GM19193 (cell line): ENCODE data around the gene HNRNPA0.

Source experiments
- POLR2A ChIP-seq: IDR thresholded peaks from 4 replicates; pipeline ENCODE4 v1.6.1; 2011; ENCODE audit not compliant: insufficient read depth, insufficient read length; ENCODE audit errors: extremely low read depth

Gene HNRNPA0

DNA sequence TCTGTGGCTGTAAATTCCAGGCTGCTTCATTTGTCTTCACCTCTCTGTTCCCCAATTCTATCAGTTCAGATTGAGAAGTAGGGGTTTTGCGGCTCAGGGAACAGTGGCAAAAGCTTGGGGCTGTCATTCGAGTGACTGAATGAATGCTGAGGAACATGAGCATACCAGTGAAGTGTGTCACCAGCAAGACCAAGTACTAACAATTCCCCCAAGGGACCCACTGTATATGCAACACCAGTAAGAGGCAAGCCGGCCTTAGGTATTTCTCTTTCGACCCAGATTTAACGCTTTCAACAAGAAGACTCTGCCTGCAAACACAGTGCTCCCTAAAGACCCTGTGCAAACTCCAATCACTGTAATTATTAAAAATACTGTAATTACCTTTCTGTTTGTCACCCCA lies 44.1 kb downstream of the HNRNPA0 start:
- TF ChIP-seq POLR2A: no peak

DNA sequence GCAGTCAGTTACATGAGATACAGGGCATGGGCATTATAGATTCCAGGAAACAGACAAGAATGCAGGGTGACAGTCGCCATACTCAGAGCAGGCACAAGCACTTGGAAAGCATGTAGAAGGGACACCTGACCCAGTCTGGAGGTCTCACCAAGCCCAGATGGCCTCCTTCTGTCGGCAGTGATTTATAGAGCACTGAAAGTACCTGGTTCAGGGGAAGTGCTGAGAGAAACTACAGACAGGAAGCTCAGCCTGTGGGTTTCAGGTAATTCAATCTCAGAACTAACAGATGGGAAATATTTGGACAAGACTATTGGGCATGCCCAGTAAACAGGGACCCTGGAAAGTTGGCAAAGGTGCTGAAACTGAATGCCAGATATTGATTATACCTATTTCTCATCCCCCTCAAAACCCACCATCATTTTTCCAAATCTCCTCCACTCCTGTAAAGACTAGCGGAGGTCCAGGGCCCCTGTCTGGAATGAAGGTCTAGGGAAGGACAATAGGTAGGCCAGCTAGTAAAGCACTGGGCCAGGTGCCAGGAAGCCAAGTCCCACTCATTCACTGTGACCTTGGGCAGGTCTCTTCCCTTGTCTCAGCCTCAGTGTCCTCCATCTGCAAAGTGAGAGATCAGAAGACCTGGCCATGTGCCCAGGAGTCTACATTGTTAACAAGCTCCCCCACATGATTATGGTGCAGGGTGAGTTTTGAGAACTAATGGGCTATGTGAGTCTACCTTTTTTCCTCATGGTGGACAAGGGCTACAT lies 45.2 kb downstream of the HNRNPA0 start:
- TF ChIP-seq POLR2A: no peak

DNA sequence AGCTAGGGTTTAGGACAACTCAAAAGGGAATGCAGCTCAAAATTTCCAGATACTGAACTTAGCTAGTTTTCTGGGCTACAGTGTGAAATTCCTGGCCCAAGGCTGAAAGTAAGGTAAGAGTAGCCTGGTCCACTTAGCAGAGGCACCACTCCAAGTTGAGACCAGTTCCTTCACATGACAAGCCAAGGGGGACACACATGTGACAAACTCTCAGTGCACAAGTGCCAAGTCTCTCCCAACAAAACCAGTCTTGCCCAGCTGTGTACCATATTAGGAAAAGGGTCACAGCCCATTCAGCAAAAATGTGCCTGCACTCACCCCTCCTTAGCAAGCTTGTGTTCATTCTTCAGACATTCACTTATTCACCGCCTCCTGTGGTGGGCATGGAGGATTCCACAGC lies 46.1 kb downstream of the HNRNPA0 start:
- TF ChIP-seq POLR2A: no peak

DNA sequence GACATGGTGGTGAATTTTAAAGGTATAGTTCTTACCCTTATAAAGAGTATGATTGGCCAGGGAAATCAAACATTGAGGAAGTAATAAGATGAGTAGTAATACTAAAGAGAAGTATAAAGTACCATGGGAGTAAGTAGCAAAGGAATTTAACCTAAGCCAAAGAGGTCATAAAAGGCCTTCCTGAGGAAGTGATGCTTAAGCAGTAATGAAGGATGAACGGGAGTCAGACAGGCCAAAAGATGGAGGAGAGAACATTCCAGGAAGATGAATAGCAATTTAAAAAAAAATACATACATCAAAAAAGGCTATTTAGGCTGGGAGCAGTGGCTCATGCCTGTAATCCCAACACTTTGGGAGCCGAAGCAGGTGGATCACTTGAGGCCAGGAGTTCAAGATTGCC lies 47.3 kb downstream of the HNRNPA0 start:
- TF ChIP-seq POLR2A: no peak

DNA sequence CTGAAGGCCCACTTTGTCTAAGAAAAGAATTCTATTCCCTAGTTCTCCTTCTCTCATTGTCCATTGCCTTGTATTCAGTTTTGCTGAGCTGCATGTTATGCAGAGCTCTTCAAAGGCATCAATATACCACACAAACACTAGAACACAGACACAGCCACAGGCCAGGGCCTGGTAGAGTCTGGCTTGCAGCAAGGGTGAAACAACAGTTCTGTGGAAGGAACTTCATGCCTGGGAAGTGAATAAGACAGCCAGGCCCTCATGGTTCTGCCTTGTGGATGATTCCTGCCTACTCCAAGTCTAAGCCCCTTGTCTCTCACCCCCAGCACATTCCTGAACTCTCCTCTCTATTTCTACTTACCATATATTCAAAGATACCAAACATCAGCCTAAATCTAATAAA lies 49.1 kb downstream of the HNRNPA0 start:
- TF ChIP-seq POLR2A: no peak

DNA sequence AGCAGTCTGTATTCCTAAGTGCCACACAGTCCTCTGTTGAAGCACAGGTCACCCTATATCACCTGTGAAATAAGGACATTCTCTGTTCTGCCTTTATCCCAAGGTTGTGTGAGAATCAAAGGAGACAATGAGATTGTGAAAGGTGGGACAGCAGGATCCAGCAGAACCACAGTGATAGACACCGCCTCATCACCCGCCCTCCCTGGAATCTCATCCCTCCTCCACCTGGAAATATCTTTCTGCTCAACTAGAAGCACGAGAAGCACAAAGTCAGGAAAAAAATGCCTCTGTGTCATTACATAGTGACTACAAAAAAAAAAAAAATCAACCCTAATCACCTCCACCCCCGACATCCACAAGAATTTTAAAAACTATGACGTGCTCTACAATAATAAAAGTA lies 50.6 kb downstream of the HNRNPA0 start:
- TF ChIP-seq POLR2A: no peak

DNA sequence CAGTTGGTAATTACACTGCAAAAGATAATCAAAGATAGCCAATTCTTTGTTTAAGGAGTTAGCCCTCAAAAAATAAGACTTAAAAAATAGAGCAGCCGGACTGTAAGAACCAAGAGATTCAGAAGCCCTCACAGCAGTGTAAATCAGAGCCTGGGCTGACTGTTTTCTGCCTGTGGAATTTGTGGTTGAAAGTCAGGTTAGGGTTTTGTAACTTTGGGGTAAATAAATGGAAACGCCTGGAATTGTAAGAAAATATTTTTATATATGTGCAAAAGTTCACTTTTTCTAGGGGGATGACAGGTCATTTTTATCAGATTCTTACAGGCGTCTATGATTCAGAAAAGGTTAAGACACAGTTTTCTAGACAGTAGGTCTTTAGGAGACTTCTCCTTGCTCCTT lies 53.9 kb downstream of the HNRNPA0 start:
- no peak for TF ChIP-seq POLR2A

DNA sequence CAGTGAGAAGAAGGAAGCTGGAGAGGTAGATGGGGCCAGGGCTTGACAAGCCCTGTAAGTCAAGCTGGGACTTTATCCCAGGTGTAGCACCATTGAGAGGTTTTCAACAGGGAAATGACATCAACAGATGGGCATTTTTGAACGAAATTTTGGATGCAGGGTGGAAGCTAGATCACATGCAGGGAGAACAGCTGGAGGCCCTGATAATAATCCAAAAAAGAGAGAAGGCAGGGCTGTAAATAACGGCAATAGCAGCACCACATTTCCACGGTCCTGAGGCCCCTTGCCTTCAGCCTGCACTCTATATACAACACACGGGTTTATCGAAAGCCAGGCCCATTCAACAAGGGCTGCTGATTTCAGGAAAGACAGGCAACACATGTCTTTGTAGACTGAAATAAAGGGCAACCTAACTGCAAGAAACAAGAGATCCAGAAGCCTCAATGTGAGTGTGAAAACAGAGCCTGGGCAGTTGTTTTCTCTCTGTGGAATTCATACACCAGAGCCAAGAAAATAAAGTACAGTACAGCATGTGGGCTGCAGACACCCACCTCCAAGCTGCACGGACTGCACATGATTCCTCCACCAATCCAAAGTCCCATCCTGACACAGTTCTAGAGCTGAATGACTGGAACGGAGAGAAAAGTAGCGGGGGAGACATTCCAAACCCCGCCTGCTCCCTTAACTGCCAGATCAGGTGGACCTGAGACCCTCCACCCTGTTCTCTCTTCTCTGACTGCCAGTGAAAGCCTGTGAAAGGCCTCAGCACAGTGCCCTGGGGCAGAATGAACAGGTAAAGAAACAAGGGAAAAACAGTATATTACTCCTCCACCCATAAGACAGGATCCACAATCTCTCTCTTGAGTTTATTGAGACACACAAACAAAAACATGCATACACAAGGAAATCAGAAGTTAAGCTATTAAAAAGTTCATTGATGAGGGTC lies 54.6 kb downstream of the HNRNPA0 start:
- TF ChIP-seq POLR2A: no peak

DNA sequence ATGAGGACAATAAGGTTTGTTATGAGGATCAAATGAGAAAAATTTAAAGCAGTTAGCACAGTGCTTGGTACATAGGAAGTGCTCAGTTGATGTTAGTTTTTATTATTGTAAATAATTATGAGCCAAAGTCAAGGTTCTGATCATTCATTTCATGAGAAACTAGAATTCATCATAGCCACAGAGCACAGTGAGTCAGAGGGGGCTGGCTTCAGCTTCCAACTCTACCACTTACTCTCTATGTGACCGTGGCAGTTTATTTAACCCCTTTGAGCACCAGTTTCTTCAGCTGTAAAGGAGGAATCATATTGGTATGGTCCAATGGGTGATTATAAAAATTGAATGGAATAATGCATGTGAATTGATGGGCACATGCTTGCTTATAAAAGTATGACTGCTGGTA lies 57.7 kb downstream of the HNRNPA0 start:
- TF ChIP-seq POLR2A: no peak

DNA sequence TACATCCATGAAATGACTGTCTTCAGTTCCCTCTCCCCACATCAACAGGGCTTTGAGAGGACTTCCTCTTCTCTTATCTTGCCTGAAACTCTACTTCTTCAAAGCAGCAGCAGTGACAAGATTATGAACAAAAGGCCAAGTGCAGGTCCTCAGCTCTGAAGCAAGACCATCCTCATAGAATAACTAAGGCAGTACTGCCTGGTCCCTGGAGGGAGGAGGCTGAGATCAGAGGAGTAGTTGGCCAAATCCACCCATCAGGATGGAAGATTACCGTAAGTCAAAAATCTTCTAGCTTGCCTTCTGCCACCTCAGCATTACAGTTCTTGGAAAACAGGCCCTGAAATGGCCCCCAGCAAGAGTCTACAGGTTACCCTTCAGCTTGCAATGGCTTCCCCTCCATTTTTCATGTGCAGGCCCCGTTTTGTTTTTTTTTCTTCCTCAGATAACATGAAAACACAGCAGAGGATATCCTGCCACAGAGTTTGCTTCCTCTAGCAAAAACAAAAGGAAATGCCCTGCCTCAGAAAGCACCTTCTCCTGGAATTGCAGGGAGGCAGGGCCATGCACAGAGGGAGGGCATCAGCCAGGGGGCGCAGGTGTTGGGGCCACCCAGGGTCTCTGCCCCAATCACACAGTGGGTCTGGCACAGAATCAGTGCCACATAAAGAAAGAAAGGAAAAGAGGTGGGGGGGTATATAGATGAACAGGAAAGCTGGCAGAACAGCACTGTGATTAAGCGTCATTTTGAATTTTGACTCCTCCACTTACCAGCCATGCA lies 58.3 kb downstream of the HNRNPA0 start:
- no peak for TF ChIP-seq POLR2A
